Naive B cell (primary cell): ENCODE measurements around the gene FBXW5. TPM values are rescaled to one million over a fixed set of nuclear protein-coding genes. Genes with fewer than 3 reads are reported as not detected.

Source experiments
- ATAC-seq, 2 donors: fragments of 150-1000 bp; cut with Tn5 transposase; 2 replicates each; pipeline ENCODE4 v1.10.0; 2021; ENCODE audit warnings: low read depth in 2 of 2, mild to moderate bottlenecking in 2 of 2, moderate library complexity in 2 of 2
- DNase-seq: peaks from one replicate; pipeline ENCODE4 v3.0.0; 2022
- H3K27ac Mint-ChIP-seq, 6 donors: one replicate each; pipeline ENCODE4 v1.8.0; 2020 to 2022; ENCODE audit warnings: mild to moderate bottlenecking in 6 of 6, mixed read lengths in 6 of 6, moderate library complexity in 5 of 6, inconsistent platforms in 2 of 6
- H3K27me3 Mint-ChIP-seq, 3 donors: one replicate each; pipeline ENCODE4 v1.8.0; 2021 to 2022; ENCODE audit warnings: mixed read lengths in 3 of 3, mild to moderate bottlenecking in 1 of 3
- H3K36me3 Mint-ChIP-seq, 2 donors: one replicate each; pipeline ENCODE4 v1.8.0; 2020 to 2022; ENCODE audit warnings: mixed read lengths in 2 of 2, inconsistent platforms in 1 of 2, mild to moderate bottlenecking in 1 of 2
- H3K4me1 Mint-ChIP-seq, 3 donors: one replicate each; pipeline ENCODE4 v1.8.0; 2020 to 2022; ENCODE audit warnings: mixed read lengths in 3 of 3, inconsistent platforms in 1 of 3, mild to moderate bottlenecking in 1 of 3, moderate library complexity in 1 of 3
- H3K4me3 Mint-ChIP-seq, 8 donors: one replicate each; pipeline ENCODE4 v1.8.0; 2020 to 2022; ENCODE audit warnings: mild to moderate bottlenecking in 8 of 8, mixed read lengths in 8 of 8, moderate library complexity in 8 of 8, inconsistent platforms in 2 of 8
- H3K9me3 Mint-ChIP-seq, 7 donors: one replicate each; pipeline ENCODE4 v1.8.0; 2020 to 2022; ENCODE audit warnings: mixed read lengths in 7 of 7, mild to moderate bottlenecking in 5 of 7, inconsistent platforms in 2 of 7, moderate library complexity in 1 of 7
- polyA plus RNA-seq, 6 donors: library from polyadenylated mRNA; unstranded; fragments of 300-500 nt; fragmentation: Illumina TruSeq; gene quantifications; one replicate each; pipeline ENCODE4 v1.2.3, GENCODE V29; 2021; ENCODE audit warnings: low read depth in 6 of 6

The FBXW5 gene
- polyA plus RNA-seq, 6 donors from 2014 or later: 48.2 to 105 (median 55.1) TPM

DNA sequence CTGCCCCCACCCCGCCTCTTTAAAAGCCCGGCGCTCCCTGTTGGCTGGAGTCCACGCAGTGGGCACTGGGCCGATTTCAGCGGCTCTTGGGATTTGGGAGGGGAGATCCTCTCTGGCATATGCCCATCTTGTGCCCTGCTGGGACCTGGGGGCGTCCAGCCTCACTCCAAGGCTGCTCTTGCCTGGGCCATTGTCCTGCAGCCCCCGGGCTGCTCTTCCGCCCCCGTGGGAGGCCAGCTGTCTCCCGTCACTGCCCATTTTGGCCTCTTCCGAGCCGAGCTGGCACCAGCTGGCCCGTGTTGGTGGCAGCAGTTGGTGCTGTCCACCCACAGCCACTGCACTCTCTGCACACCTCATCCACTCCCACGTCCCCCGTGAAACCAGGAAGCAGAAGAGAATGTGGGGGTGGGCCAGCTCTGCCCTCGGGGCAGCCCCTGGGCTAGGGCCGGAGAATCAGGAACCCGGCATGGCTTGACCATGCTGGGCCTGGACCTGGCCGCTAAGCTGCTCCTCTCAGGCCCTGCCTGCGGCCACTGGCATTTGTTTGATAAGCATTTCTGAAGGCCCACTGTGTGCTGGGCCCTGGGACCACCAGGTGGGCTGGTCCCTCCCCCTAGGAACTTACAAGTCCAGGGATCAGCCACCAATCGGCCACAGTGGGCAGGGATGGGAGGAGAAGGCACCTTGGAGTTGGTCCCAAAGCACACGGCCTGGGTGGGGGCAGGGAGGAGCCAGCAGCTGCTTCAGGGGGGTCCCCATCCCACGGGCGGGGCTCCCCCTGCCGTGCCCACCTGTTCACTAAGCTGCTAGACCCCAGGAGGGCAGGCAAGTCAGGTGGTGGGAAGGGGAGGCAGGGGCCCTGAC lies 2.7 kb upstream of the FBXW5 start:
- no peak for ATAC-seq
- H3K27me3 Mint-ChIP-seq: no peaks in the 10 kb centered on the region
- no peaks in the 10 kb centered on the region for H3K9me3 Mint-ChIP-seq
- H3K36me3 Mint-ChIP-seq: no peaks in the 10 kb centered on the region
- peaks cover 8 to 20% (median 10%) of the 10 kb centered on the region in 3 donors for H3K4me1 Mint-ChIP-seq
- no peak for DNase-seq
- peak overlapping the region in 2 of 8 donors; percentile 31 to 38 for H3K4me3 Mint-ChIP-seq
- H3K27ac Mint-ChIP-seq: no peak overlapping the region

- DNase-seq: no peak
- Mint-ChIP-seq H3K36me3 (no peaks in the 10 kb centered on the region), H3K4me1 (peaks cover 10 to 20% (median 12%) of the 10 kb centered on the region in 3 donors), H3K27ac (no peak overlapping the region), H3K9me3 (no peaks in the 10 kb centered on the region), H3K4me3 (peak overlapping the region in 2 of 8 donors; percentile 6 to 53), H3K27me3 (no peaks in the 10 kb centered on the region)
- ATAC-seq: no peak
These were observed 1.9 kb upstream of the FBXW5 start for GRCh38 chr9:136946228-136947027.

DNA sequence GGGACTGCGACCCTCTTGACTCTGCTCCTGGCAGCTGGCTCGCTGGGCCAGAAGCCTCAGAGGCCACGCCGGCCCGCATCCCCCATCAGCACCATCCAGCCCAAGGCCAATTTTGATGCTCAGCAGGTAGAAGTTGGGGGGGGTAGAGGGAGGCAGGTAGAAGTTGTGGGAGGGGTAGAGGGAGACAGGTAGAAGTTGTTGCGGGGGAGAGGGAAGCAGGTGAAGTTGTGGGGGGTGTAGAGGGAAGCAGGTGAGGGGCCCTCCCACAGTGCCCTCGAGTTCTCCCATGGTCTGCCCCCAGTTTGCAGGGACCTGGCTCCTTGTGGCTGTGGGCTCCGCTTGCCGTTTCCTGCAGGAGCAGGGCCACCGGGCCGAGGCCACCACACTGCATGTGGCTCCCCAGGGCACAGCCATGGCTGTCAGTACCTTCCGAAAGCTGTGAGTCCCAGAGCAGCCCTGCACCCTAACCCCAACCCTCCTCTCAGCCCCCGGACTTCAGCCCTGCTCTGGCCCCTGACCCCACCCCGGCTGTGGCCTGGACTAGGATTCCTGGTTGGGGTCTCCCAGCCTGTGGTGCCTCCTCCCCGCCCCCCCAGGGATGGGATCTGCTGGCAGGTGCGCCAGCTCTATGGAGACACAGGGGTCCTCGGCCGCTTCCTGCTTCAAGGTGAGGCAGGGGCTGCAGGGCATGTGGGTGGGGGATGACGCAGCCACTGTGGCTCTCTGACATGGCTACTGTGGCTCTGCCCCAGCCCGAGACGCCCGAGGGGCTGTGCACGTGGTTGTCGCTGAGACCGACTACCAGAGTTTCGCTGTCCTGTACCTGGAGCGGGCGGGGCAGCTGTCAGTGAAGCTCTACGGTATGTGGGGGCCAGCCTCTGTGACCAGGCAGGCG lies 1.0 kb upstream of the FBXW5 start:
- H3K36me3 Mint-ChIP-seq: no peaks in the 10 kb centered on the region
- H3K4me1 Mint-ChIP-seq: peaks cover 10 to 19% (median 12%) of the 10 kb centered on the region in 3 donors
- peak overlapping the region in 3 of 8 donors; percentile 53 to 74 (median 73) for H3K4me3 Mint-ChIP-seq
- no peak overlapping the region for H3K27ac Mint-ChIP-seq
- H3K27me3 Mint-ChIP-seq: no peaks in the 10 kb centered on the region
- no peaks in the 10 kb centered on the region for H3K9me3 Mint-ChIP-seq
- no peak for ATAC-seq
- no peak for DNase-seq

DNA sequence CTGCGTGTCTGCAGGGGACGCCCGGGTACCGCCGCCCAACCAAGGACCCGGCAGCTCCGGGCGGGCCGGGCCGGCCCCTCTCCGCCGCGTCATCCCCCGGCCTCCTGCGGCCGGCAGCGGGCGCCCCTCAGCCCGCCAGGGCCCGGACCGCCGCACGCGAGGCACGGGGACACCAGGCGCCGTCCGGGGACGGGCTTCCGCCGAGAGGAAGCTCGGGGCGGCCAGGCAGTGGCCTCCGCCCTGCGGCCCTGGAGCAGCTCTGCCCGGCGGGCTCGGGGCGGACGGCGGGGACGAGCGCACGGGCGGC lies 373 bp downstream of the FBXW5 start:
- DNase-seq (no peak), ATAC-seq (peak; percentile 42 to 49)
- peaks cover 6 to 10% (median 10%) of the 10 kb centered on the region in 3 donors for H3K4me1 Mint-ChIP-seq
- H3K4me3 Mint-ChIP-seq: peak overlapping the region in 4 of 8 donors; percentile 74 to 91 (median 78)
- H3K9me3 Mint-ChIP-seq: no peaks in the 10 kb centered on the region
- peaks cover under 1 to 4% of the 10 kb centered on the region in 2 donors for H3K36me3 Mint-ChIP-seq
- no peaks in the 10 kb centered on the region for H3K27me3 Mint-ChIP-seq
- peak overlapping the region in 1 of 6 donors; percentile 47 for H3K27ac Mint-ChIP-seq

DNA sequence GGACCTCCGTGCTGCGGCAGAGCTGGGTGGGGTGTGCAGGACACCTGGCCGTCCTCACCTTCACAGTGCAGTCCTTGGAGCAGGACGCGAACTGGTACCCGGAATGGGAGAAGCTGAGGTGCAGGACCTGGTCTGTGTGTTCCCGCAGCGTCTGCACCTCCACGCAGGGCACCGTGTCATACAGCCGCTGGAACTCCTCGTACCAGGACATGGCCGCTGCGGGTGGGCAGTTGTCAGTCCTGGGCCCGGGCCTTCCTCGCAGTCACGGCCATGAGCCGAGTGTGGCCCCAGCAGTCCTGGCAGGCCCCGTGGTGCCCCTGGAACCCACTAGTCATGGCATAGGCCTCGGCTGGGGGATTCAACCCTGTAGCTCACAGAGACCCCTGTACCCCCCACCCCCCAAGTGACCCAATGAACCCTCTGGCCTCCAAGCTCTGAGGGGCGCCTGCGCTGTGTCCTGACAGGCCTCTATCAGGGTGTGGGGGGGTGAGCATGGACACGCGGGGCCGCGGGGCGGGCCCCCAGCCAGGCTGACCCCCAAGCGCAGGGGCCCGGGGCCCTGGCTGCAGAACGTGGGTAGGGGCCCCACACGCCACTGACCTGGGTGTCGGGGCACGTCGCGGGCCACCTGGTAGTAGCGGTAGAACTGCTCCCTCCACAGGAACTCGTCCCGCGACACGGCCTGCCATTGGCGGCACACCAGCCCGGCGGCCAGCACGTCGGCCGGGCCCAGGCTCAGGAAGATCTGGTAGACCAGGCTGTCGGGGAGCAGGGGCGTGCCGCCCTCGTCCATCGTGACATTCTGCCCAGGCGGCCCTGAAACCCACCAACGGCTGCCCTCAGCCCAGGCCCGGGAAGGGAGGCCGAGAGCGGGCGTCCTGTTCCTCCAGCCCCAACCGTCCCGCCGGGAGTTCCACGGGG lies 987 bp downstream of the FBXW5 start:
- no peaks in the 10 kb centered on the region for H3K9me3 Mint-ChIP-seq
- H3K4me3 Mint-ChIP-seq: peak overlapping the region; percentile 65 to 91 (median 77)
- DNase-seq: peak; percentile 18
- H3K27me3 Mint-ChIP-seq: no peaks in the 10 kb centered on the region
- H3K27ac Mint-ChIP-seq: peak overlapping the region in 3 of 6 donors; percentile 47 to 69 (median 62)
- peaks cover 6 to 13% (median 8%) of the 10 kb centered on the region in 3 donors for H3K4me1 Mint-ChIP-seq
- ATAC-seq: peak; percentile 6 to 16
- peaks cover 4 to 6% of the 10 kb centered on the region in 2 donors for H3K36me3 Mint-ChIP-seq

DNA sequence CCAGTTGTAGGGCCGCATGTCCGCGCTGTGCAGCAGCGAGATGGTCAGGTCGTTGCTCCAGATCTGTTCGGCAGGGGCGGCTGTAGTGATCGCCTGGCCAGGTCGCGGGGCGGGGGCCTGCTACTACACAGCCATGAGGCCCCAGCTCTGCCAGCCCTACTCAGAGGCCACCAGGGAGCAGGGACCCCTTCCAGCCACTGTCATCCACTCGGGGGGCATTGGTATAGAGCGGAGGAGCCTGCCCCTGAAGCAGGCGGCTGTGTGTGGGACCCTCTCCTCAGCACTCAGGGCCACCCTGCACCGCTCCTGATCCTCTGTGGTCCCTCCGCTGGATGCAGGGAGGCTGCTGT lies 1.7 kb downstream of the FBXW5 start:
- ATAC-seq (no peak), DNase-seq (no peak)
- H3K27me3 Mint-ChIP-seq: no peaks in the 10 kb centered on the region
- H3K4me3 Mint-ChIP-seq: peak overlapping the region in 4 of 8 donors; percentile 54 to 80 (median 65)
- H3K4me1 Mint-ChIP-seq: peaks cover 6 to 13% (median 8%) of the 10 kb centered on the region in 3 donors
- H3K27ac Mint-ChIP-seq: peak overlapping the region in 3 of 6 donors; percentile 26 to 76 (median 42)
- no peaks in the 10 kb centered on the region for H3K9me3 Mint-ChIP-seq
- peaks cover 4 to 6% of the 10 kb centered on the region in 2 donors for H3K36me3 Mint-ChIP-seq

DNA sequence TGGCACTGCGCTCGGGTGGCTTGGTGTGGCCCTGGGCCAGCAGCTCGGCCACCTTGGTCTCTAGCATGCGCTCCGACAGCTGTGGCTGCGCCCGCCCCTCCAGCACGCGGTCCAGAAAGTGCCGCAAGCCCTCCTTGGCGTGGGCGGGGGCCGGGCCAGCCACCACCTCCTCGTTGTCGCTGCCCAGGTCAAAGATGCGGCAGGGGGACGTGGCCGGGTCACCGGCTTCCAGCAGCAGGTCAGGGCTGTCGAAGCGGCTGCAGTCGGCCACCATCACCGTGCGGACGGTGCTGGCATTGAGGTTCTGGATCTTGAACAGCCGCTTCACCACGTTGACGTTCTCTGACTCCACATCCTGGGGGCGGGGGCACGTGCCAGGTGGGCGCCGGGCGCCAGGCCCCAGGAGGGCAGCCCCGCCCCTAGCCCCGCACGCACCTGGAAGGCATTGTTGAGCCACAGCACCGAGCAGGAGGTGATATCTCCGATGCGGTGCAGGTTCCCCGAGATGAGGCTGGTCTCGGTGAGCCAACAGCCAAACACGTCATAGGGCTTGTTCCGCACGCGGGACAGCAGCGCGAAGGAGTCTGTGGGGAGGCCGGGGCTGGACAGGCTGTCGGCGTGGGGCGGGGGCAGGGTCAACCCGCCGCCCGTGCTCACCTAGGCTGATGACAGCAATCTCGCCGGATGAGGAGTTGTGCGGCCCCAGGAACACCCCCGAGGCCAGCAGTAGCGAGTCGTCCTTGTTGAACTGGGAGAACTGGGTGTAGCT lies 2.2 kb downstream of the FBXW5 start:
- Mint-ChIP-seq H3K4me1 (peaks cover 6 to 13% (median 8%) of the 10 kb centered on the region in 3 donors), H3K9me3 (no peaks in the 10 kb centered on the region), H3K27ac (peak overlapping the region in 1 of 6 donors; percentile 56), H3K4me3 (peak overlapping the region in 4 of 8 donors; percentile 15 to 80 (median 59)), H3K27me3 (no peaks in the 10 kb centered on the region), H3K36me3 (peaks cover 4 to 6% of the 10 kb centered on the region in 2 donors)
- DNase-seq: no peak
- no peak for ATAC-seq

GRCh38 chr9:136941231-136942111 lies 3.1 kb downstream of the FBXW5 start:
- ATAC-seq (no peak), DNase-seq (no peak)
- Mint-ChIP-seq H3K36me3 (peaks cover 4 to 6% of the 10 kb centered on the region in 2 donors), H3K27me3 (no peaks in the 10 kb centered on the region), H3K4me1 (peaks cover 6 to 14% (median 12%) of the 10 kb centered on the region in 3 donors), H3K4me3 (peak overlapping the region in 2 of 8 donors; percentile 15 to 21), H3K9me3 (no peaks in the 10 kb centered on the region), H3K27ac (peak overlapping the region in 1 of 6 donors; percentile 56)

GRCh38 chr9:136940526-136941230 lies 3.9 kb downstream of the FBXW5 start:
- Mint-ChIP-seq H3K4me3 (no peak overlapping the region), H3K27me3 (no peaks in the 10 kb centered on the region), H3K27ac (no peak overlapping the region), H3K36me3 (peaks cover 4 to 6% of the 10 kb centered on the region in 2 donors), H3K4me1 (peaks cover 6 to 18% (median 12%) of the 10 kb centered on the region in 3 donors), H3K9me3 (no peaks in the 10 kb centered on the region)
- DNase-seq (no peak), ATAC-seq (no peak)

GRCh38 chr9:136939996-136940525 lies 4.5 kb downstream of the FBXW5 start:
- Mint-ChIP-seq H3K4me3 (no peak overlapping the region), H3K36me3 (peaks cover 4 to 6% of the 10 kb centered on the region in 2 donors), H3K4me1 (peaks cover 6 to 18% (median 12%) of the 10 kb centered on the region in 3 donors), H3K27me3 (no peaks in the 10 kb centered on the region), H3K27ac (no peak overlapping the region), H3K9me3 (no peaks in the 10 kb centered on the region)
- ATAC-seq (no peak), DNase-seq (no peak)
